D721Med (cell line): Measurements from ENCODE around the gene COX4I1.

Experiments
- DNase-seq: peaks from one replicate; pipeline ENCODE4 v3.0.0; 2011; ENCODE audit warnings: low spot score; ENCODE audit not compliant: insufficient read length
- FAIRE-seq: peaks from 2 replicates; lab custom pipeline; 2011; peaks lifted over from hg19 to GRCh38; lab: Jason Lieb, UNC
- CTCF ChIP-seq: IDR thresholded peaks from 2 replicates; pipeline ENCODE4 v1.5.1; 2012; ENCODE audit warnings: mild to moderate bottlenecking, control low read depth; ENCODE audit not compliant: insufficient read depth; ENCODE audit errors: missing control alignments

Gene COX4I1

GRCh38 chr16:85785927-85786326, 13.6 kb upstream of the COX4I1 start:
- FAIRE-seq (no peak), DNase-seq (no peak)
- TF ChIP-seq CTCF: no peak

DNA sequence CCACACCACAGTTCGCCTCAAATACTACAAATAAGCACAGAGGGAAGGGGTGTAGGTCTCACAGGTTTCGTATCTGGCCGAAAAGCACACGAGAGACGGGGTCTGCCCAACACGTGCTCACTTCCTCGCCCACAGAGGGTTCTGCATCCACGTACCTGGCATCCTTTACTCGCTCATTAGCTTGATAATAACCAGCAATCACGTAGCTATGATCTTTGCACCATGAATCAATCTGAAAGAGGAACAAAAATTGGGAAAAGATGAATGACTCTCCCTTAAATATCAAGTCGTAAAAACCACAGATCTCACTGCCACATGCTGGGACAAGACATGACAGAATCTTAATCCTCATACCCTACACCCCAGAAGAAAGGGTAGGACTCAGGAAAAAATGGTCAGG, 10.7 kb upstream of the COX4I1 start:
- no peak for TF ChIP-seq CTCF
- FAIRE-seq (no peak), DNase-seq (no peak)

GRCh38 chr16:85789773-85790172, 9.7 kb upstream of the COX4I1 start:
- FAIRE-seq (no peak), DNase-seq (no peak)
- no peak for TF ChIP-seq CTCF

- no peak for DNase-seq
- FAIRE-seq: no peak
- TF ChIP-seq CTCF: no peak
Observed at GRCh38 chr16:85793662-85794298, 5.7 kb upstream of the COX4I1 start.

DNA sequence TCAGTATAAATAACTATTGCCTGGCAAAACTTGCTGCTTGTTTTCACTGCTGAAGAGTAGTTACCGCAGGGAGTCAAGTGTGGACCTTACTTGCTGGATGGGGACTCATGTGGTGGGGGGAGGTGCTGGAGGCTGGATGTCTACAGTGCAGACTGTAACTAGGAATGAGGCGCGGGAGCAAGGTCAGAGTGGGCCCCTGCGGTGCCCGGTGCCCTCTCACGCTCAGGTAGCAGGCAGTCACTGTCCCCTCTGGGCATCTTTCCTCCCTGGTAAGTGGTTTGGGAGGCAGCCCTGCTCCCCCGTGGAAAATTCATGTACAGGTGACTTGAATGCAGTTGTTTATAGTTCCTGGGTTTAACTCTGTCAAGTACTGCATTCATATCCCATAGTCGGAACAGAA, 4.8 kb upstream of the COX4I1 start:
- no peak for FAIRE-seq
- no peak for TF ChIP-seq CTCF
- no peak for DNase-seq

DNA sequence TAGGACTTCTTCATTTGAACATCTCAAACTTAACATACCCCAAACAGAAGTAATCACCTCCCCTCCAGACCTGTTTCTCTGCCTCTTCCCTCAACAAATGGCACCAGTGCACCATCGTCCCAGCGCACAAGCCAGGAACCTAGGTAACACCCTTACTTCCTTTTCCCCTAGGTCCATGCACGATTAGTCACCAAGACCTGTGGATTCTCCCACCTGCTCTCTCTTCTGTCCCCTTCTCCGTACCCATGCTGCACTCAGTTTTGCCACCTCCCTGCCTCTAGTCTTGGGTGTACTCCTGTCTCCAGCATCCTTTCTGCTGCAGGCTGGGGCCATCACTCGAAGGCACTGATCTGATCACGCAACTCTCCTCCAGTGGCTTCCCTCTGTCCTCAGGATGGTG, 3.3 kb upstream of the COX4I1 start:
- no peak for FAIRE-seq
- TF ChIP-seq CTCF: no peak
- no peak for DNase-seq

GRCh38 chr16:85796599-85796998, 2.9 kb upstream of the COX4I1 start:
- no peak for TF ChIP-seq CTCF
- DNase-seq: no peak
- FAIRE-seq: no peak
